Ishikawa (cell line): ENCODE results near the gene NCAPG2.

ENCODE experiments used
- CEBPB ChIP-seq: IDR thresholded peaks from 2 replicates; pipeline ENCODE4 v1.6.1; 2012
- CREB1 ChIP-seq: IDR thresholded peaks from 2 replicates; pipeline ENCODE4 v1.6.1; 2012; ENCODE audit warnings: low read depth
- EGR1 ChIP-seq: IDR thresholded peaks from 2 replicates; pipeline ENCODE4 v1.6.1; 2012
- EP300 ChIP-seq: IDR thresholded peaks from 2 replicates; pipeline ENCODE4 v1.6.1; 2012; ENCODE audit warnings: borderline replicate concordance
- FOXM1 ChIP-seq: IDR thresholded peaks from 2 replicates; pipeline ENCODE4 v1.6.1; 2012; ENCODE audit warnings: low read depth, borderline replicate concordance
- MAX ChIP-seq: IDR thresholded peaks from 2 replicates; pipeline ENCODE4 v1.6.1; 2012
- NFIC ChIP-seq: IDR thresholded peaks from 2 replicates; pipeline ENCODE4 v1.6.1; 2012
- RAD21 ChIP-seq: IDR thresholded peaks from 2 replicates; pipeline ENCODE4 v1.6.1; 2012; ENCODE audit warnings: low read depth
- REST ChIP-seq: IDR thresholded peaks from 2 replicates; pipeline ENCODE4 v1.6.1; 2012; ENCODE audit warnings: low read depth, mild to moderate bottlenecking
- TAF1 ChIP-seq: IDR thresholded peaks from 2 replicates; pipeline ENCODE4 v1.6.1; 2012; ENCODE audit warnings: low read depth, mild to moderate bottlenecking
- TCF12 ChIP-seq: IDR thresholded peaks from 2 replicates; pipeline ENCODE4 v1.6.1; 2012; ENCODE audit warnings: low read depth
- TEAD4 ChIP-seq: IDR thresholded peaks from 2 replicates; pipeline ENCODE4 v1.6.1; 2012
- USF1 ChIP-seq: IDR thresholded peaks from 2 replicates; pipeline ENCODE4 v1.6.1; 2012
- YY1 ChIP-seq: IDR thresholded peaks from 2 replicates; pipeline ENCODE4 v1.6.1; 2012; ENCODE audit warnings: low read depth
- ZBTB7A ChIP-seq: IDR thresholded peaks from 2 replicates; pipeline ENCODE4 v1.6.1; 2012; ENCODE audit warnings: low read depth

NCAPG2 gene

GRCh38 chr7:158618745-158619140 lies 85.9 kb downstream of the NCAPG2 start:
- TF ChIP-seq EP300 (no peak), YY1 (no peak), TAF1 (no peak), CEBPB (no peak), CREB1 (no peak)

GRCh38 chr7:158617737-158618128 lies 86.9 kb downstream of the NCAPG2 start:
- TF ChIP-seq MAX (no peak), REST (no peak), EGR1 (no peak), USF1 (no peak), CEBPB (no peak), TAF1 (no peak), TCF12 (no peak), TEAD4 (no peak), RAD21 (no peak)

GRCh38 chr7:158616050-158616449 lies 88.6 kb downstream of the NCAPG2 start:
- TF ChIP-seq NFIC (no peak), TEAD4 (no peak), RAD21 (no peak), CEBPB (no peak), EP300 (no peak), FOXM1 (no peak), EGR1 (no peak), MAX (no peak), REST (no peak), YY1 (no peak), ZBTB7A (no peak), TCF12 (no peak), CREB1 (no peak), USF1 (no peak), TAF1 (no peak)

GRCh38 chr7:158614700-158615099 lies 89.9 kb downstream of the NCAPG2 start:
- TF ChIP-seq REST (no peak), TEAD4 (no peak), RAD21 (no peak), FOXM1 (no peak), CEBPB (no peak), MAX (no peak), USF1 (no peak)

- TF ChIP-seq TEAD4 (no peak), EP300 (no peak), YY1 (no peak), ZBTB7A (no peak), RAD21 (no peak), TAF1 (no peak), USF1 (no peak), EGR1 (no peak), MAX (no peak), CREB1 (no peak)
Measured at GRCh38 chr7:158613481-158613880, 91.1 kb downstream of the NCAPG2 start.
